ENCODE measurements around the gene LIN7B.

DNA sequence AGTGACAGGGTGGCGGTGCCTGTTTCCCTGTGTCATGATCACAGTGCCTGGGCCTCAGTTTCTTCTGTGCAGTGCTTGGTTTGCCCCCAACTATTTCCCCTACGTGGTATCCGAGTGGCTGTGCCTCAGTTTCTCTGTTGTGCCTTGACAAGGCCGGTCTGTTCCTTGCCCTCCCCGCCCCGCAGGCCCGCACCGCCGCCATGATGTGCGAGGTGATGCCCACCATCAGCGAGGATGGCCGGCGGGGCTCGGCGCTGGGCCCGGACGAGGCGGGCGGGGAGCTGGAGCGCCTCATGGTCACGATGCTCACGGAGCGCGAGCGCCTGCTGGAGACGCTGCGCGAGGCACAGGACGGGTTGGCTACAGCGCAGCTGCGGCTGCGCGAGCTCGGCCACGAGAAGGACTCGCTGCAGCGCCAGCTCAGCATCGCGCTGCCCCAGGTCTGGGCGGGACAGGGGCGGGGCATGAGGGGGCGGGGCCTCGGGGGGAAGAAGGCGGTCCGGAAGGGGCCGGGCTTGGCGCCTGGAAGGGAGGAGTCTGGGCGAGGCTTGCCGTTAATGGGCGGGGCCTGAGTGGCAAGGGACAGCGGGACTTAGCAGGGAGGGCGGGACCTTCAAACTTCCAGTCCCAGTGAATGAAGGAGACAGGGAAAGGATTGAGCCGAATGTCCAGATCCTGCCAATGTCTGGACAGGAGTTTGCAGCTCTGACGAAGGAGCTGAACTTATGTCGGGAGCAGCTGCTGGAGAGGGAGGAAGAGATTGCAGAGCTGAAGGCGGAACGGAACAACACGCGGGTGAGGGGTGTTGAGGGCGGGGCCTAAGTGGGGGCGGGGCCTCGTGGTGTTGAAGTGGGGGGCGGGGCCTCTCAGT, 13.7 kb downstream of the LIN7B start:
- TF ChIP-seq MZF1 (tag by site-specific recombination; IDR thresholded peaks at IDR 0.05; ENCODE audit: borderline replicate concordance): no peak
- no peak for TF ChIP-seq ZNF670 (tag by site-specific recombination; IDR thresholded peaks at IDR 0.05; ENCODE audit: low read depth)

Measured in HEK293 (cell line).